Pancreas (tissue), 10 donors: ENCODE data around the gene ARV1. TPM values are rescaled to one million over a fixed set of nuclear protein-coding genes. Genes with fewer than 3 reads are reported as not detected.

Experiments used
- ATAC-seq, 4 donors: fragments of 200-7000 bp; cut with Tn5 transposase; one replicate each; pipeline versions ENCODE4 v1.8.0 to v1.9.1; 2020; ENCODE audit warnings: mild to moderate bottlenecking in 4 of 4, moderate library complexity in 4 of 4
- DNase-seq, 6 donors: peaks; one replicate each; pipeline ENCODE4 v3.0.0-alpha.2; 2020
- FAIRE-seq: peaks from 2 replicates; lab custom pipeline; 2012; peaks lifted over from hg19 to GRCh38; lab: Jason Lieb, UNC
- H3K27ac ChIP-seq, 4 donors: fragments of 200-600 bp; sonication (generic); 1 replicate in 3 of 4; 2 replicates in 1 of 4; pipeline versions ENCODE4 v1.5.0 to v1.8.0; 2020
- H3K27me3 ChIP-seq, 4 donors: fragments of 200-600 bp; one replicate each; pipeline ENCODE4 v1.8.0; 2021
- H3K36me3 ChIP-seq, 3 donors: fragments of 200-600 bp; sonication (generic) in 1 of 3; one replicate each; pipeline versions ENCODE4 v1.5.0 to v1.8.0; 2020 to 2021
- H3K4me1 ChIP-seq, 3 donors: fragments of 200-600 bp; one replicate each; pipeline ENCODE4 v1.8.0; 2021
- H3K4me3 ChIP-seq, 4 donors: fragments of 200-600 bp; sonication (generic) in 2 of 4; one replicate each; pipeline versions ENCODE4 v1.5.0 to v1.8.0; 2020 to 2021
- H3K9me3 ChIP-seq, 4 donors: fragments of 200-600 bp; one replicate each; pipeline ENCODE4 v1.8.0; 2021
- WGBS, 2 donors: extraction: QIAGEN DNeasy Blood & Tissue Kit; methylation state at CpG; one replicate each; pipeline ENCODE4 v1.1.7; 2013; 5-methylcytosine and 5-hydroxymethylcytosine counted together
- intact Hi-C, 3 donors: fragments of 100-400 bp; cut with DNase I; formaldehyde crosslinking; loops; one replicate each; pipeline versions ENCODE4 v1.11.1 to v1.14.2; 2022
- polyA plus RNA-seq, 2 donors: library from polyadenylated mRNA; stranded (reverse); fragments of 200-250 nt; gene quantifications; one replicate each; pipeline ENCODE4 v1.2.3, GENCODE V29; 2013
- total RNA-seq, 6 donors: library from RNA; stranded (reverse); fragmentation: NEBNext Ultra II Directional in 4 of 6; extraction: Animal tissue kit (Norgen Biotek cat#: 25700) in 4 of 6; gene quantifications; one replicate each; pipeline versions ENCODE4 v1.2.1 to v1.2.4, GENCODE V29; 2021 to 2023
- TF ChIP-seq, protein P1 (sequence below), 4 donors: fragments of 200-600 bp; sonication (generic) in 3 of 4; IDR thresholded peaks; one replicate each; pipeline versions ENCODE4 v1.5.0 to v1.8.0; 2021; ENCODE audit warnings: antibody characterized with exemption in 4 of 4
- donor health status: healthy with polysubstance abuse.
- donor health status: DM: no; HTN: no; CAD: no; lungs with moderate emphysema.
- donor health status: DM: no; HTN: no; CAD: no.
- donor health status: control.
- donor health status: control.
- donor health status: Bipolar disorder and iron deficiency.
- donor health status: DM: yes; HTN: yes; CAD: no.
- donor health status: DM: no; HTN: no; CAD: no.
- donor health status: DM: no; HTN: no; CAD: no.
- donor health status: DM: yes; HTN: yes; CAD: no.

The ARV1 gene
- total and polyA plus RNA-seq, 8 donors: 7.4 to 20.1 (median 9.0) TPM

GRCh38 chr1:231039161-231040018 lies 60.5 kb downstream of the ARV1 start:
- DNase-seq: peak; percentile 25 to 80 (median 42)
- peak overlapping the region in 2 of 4 donors; percentile 12 to 13 for H3K27ac ChIP-seq
- intact Hi-C loops: no loop called here

GRCh38 chr1:231040019-231040799 lies 61.3 kb downstream of the ARV1 start, which contains the start of gene FAM89A:
TSS of gene FAM89A (minus strand) at chr1:231040254. CDS start at chr1:231040211, 43 bp downstream.
- Histone ChIP-seq H3K36me3 (no peaks in the 10 kb centered on the region), H3K4me1 (peaks cover 0 to 9% (median 0%) of the 10 kb centered on the region in 3 donors), H3K4me3 (peak within 1 kb of the TSS; percentile 72 to 85 (median 82)), H3K27ac (peak within 1 kb of the TSS in 2 of 4 donors; percentile 12 to 40), H3K27me3 (no peaks in the 10 kb centered on the region), H3K9me3 (no peaks in the 10 kb centered on the region)
- TF ChIP-seq, protein P1, sequence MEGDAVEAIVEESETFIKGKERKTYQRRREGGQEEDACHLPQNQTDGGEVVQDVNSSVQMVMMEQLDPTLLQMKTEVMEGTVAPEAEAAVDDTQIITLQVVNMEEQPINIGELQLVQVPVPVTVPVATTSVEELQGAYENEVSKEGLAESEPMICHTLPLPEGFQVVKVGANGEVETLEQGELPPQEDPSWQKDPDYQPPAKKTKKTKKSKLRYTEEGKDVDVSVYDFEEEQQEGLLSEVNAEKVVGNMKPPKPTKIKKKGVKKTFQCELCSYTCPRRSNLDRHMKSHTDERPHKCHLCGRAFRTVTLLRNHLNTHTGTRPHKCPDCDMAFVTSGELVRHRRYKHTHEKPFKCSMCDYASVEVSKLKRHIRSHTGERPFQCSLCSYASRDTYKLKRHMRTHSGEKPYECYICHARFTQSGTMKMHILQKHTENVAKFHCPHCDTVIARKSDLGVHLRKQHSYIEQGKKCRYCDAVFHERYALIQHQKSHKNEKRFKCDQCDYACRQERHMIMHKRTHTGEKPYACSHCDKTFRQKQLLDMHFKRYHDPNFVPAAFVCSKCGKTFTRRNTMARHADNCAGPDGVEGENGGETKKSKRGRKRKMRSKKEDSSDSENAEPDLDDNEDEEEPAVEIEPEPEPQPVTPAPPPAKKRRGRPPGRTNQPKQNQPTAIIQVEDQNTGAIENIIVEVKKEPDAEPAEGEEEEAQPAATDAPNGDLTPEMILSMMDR (IDR thresholded peaks at IDR 0.05): no peak
- FAIRE-seq (no peak), DNase-seq (peak; percentile 56 to 90 (median 78)), ATAC-seq (peak; percentile 74 to 90 (median 88))
- intact Hi-C loops: no loop called here
- WGBS, 2 donors: 3 to 5% methylated on average over 45 to 81 of the region's 82 CpGs

More at GRCh38 chr1:231039161-231040018, 60.5 kb downstream of the ARV1 start:
- TF ChIP-seq, protein P1 (IDR thresholded peaks at IDR 0.05): no peak
- ATAC-seq: peak; percentile 56 to 74 (median 68)
- Histone ChIP-seq H3K4me1 (peaks cover 0 to 9% (median 0%) of the 10 kb centered on the region in 3 donors), H3K36me3 (no peaks in the 10 kb centered on the region), H3K27me3 (no peaks in the 10 kb centered on the region), H3K9me3 (no peaks in the 10 kb centered on the region), H3K4me3 (peak overlapping the region; percentile 72 to 85 (median 82))
- FAIRE-seq: no peak
- WGBS, 2 donors: 1% methylated on average over 59 to 91 of the region's 91 CpGs

DNA sequence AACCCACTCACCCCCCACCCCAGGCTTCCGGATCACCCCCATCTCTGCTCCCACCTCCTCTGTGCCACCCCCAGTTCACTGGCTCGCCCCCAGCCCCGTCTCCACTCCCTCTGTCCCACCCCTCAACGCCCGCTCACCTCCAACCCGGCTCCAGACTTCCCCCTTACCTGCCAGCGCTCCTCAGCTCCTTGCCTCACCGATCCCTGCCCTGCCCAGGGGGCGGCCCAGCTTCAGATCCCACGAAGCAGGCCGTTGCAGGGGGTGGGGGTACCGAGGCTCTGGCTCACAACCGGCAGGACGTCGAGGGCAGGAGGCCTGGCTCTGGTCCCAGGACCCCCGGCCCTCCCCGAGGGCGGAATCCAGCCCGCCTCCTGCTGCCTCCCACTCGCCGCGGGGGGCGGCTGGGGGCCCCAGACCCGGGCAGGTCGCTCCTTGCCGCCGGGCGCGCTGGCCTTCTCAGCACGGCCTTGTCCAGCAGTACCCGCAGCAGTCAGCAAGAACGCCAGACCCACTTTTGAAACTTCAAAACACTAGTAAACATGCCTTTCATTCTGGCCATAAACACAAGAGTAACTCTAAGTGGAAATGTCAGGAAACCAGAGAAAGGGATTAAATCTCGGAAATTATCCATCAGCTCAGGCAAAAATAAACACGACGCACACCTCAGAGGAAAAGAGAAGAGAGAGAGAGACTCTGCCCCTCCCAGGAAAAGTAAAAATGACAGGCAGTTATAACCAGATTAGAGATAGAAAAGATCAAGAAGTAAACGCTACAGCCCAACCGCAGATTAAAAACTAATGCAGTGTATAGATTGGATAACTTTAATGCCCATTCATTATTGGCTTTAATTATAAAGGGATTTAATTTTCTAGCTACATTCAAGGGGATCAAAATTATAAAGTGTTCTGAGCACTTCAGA lies 62.2 kb downstream of the ARV1 start:
- Histone ChIP-seq H3K9me3 (no peaks in the 10 kb centered on the region), H3K4me3 (peak overlapping the region in 2 of 4 donors; percentile 84 to 85), H3K27me3 (no peaks in the 10 kb centered on the region), H3K27ac (peak overlapping the region in 1 of 4 donors; percentile 40), H3K4me1 (peaks cover 0 to 9% (median 0%) of the 10 kb centered on the region in 3 donors), H3K36me3 (no peaks in the 10 kb centered on the region)
- FAIRE-seq: no peak
- intact Hi-C loops: no loop called here
- peak; percentile 30 to 82 (median 44) for DNase-seq
- 15 to 21% methylated on average over 34 to 37 of the region's 37 CpGs for WGBS, 2 donors
- TF ChIP-seq, protein P1 (IDR thresholded peaks at IDR 0.05): no peak
- peak; percentile 14 to 57 (median 42) for ATAC-seq

- no peaks in the 10 kb centered on the region for H3K9me3 ChIP-seq
- no peak overlapping the region for H3K27ac ChIP-seq
- FAIRE-seq: no peak
- no peak overlapping the region for H3K4me3 ChIP-seq
- no peaks in the 10 kb centered on the region for H3K27me3 ChIP-seq
- H3K36me3 ChIP-seq: no peaks in the 10 kb centered on the region
- ATAC-seq: no peak
- intact Hi-C loops: no loop called here
- peaks cover 0 to 9% (median 0%) of the 10 kb centered on the region in 3 donors for H3K4me1 ChIP-seq
- TF ChIP-seq, protein P1 (IDR thresholded peaks at IDR 0.05): no peak
- no peak for DNase-seq
- WGBS, 2 donors: 79 to 85% methylated on average over 9 of the region's 9 CpGs
These were observed 62.9 kb downstream of the ARV1 start for GRCh38 chr1:231041719-231042261.
